ENCODE measurements around the gene TMEM115.

TMEM115 gene

DNA sequence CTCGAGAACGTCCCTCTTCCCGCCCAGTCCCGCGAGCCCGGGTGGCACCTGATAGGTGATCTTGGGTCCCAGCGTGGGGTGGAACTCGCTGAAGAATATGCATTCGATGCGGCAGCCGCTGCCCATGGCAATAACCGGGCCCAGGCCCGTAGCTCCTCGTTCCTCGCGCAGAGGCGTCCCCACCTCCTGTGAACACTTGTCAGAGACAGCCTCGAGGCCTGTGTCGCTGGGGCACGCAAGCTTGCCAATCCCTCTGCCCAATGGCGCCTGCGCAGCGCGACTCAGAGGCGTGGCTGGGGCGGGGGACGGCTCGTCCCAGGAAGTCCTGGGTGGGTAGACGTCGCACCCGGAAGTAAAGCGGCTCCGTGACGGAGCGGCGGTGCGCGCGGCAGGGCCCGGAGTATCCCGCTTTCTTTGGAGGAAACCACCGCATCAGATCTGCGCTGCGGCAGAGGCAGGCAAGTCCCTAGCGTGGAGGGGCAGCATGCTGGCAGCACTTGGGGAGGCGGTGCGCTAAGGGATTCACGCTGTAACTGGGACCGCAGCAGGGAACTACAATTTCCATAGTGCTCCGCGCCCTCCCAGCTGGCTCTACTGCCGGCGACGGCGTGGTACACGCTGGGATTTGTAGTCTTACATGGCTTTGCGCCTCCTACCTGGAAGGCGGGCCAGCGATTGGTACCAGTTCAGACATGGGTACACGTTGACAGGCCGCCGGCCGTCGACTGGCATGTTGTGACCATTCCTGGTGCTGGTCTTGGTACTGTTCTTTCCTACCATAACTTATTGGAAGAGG, 8.6 kb downstream of the TMEM115 start, which contains the start of the genes CYB561D2 and NPRL2:
Gene CYB561D2 (plus strand): TSS at position 336 of the 796 bp plus-strand sequence. CDS start 572 bp downstream, outside the sequence.
Gene NPRL2 (minus strand): TSS at position 249 of the 796 bp plus-strand sequence. CDS start 123 bp downstream, at position 126.
- Histone ChIP-seq H3K4me3 (ENCODE audit: low read depth in 1 of 2, low read length in 1 of 2) (peak within 1 kb of the TSS; percentile 84 to 85), H3K36me3 (peaks cover 51% of the 10 kb centered on the region), H3K27ac (peak within 1 kb of the TSS; percentile 94), H3K27me3 (no peaks in the 10 kb centered on the region), H3K9me3 (no peaks in the 10 kb centered on the region), H3K4me1 (ENCODE audit: control insufficient read depth in 1 of 2, insufficient read depth in 1 of 2, low read depth in 1 of 2, low read length in 1 of 2) (peaks cover 33 to 34% of the 10 kb centered on the region in 2 experiments)
- TF ChIP-seq, protein P1, sequence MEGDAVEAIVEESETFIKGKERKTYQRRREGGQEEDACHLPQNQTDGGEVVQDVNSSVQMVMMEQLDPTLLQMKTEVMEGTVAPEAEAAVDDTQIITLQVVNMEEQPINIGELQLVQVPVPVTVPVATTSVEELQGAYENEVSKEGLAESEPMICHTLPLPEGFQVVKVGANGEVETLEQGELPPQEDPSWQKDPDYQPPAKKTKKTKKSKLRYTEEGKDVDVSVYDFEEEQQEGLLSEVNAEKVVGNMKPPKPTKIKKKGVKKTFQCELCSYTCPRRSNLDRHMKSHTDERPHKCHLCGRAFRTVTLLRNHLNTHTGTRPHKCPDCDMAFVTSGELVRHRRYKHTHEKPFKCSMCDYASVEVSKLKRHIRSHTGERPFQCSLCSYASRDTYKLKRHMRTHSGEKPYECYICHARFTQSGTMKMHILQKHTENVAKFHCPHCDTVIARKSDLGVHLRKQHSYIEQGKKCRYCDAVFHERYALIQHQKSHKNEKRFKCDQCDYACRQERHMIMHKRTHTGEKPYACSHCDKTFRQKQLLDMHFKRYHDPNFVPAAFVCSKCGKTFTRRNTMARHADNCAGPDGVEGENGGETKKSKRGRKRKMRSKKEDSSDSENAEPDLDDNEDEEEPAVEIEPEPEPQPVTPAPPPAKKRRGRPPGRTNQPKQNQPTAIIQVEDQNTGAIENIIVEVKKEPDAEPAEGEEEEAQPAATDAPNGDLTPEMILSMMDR (IDR thresholded peaks at IDR 0.05), result peak; percentile 33

DNA sequence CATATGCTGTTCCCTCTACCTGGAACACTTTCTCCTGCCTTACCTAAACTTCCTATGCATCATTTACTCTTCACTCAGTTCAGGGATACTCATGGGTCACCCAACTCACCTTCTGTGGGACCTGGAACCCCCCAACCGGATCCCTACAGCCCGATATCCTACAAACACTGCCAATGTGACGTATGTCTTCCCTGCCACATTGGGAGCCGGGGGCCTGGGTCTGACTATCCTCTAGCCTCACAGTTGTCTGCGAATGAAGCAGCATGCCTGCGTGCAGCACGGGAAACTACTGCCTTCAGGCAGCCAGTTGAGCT, 9.2 kb downstream of the TMEM115 start:
- Histone ChIP-seq H3K9me3 (no peaks in the 10 kb centered on the region), H3K27ac (peak overlapping the region; percentile 94), H3K4me1 (ENCODE audit: control insufficient read depth in 1 of 2, insufficient read depth in 1 of 2, low read depth in 1 of 2, low read length in 1 of 2) (peaks cover 35 to 37% of the 10 kb centered on the region in 2 experiments), H3K36me3 (peaks cover 46% of the 10 kb centered on the region), H3K4me3 (ENCODE audit: low read depth in 1 of 2, low read length in 1 of 2) (peak overlapping the region; percentile 84 to 85), H3K27me3 (no peaks in the 10 kb centered on the region)
- TF ChIP-seq, protein P1 (IDR thresholded peaks at IDR 0.05), result no peak

DNA sequence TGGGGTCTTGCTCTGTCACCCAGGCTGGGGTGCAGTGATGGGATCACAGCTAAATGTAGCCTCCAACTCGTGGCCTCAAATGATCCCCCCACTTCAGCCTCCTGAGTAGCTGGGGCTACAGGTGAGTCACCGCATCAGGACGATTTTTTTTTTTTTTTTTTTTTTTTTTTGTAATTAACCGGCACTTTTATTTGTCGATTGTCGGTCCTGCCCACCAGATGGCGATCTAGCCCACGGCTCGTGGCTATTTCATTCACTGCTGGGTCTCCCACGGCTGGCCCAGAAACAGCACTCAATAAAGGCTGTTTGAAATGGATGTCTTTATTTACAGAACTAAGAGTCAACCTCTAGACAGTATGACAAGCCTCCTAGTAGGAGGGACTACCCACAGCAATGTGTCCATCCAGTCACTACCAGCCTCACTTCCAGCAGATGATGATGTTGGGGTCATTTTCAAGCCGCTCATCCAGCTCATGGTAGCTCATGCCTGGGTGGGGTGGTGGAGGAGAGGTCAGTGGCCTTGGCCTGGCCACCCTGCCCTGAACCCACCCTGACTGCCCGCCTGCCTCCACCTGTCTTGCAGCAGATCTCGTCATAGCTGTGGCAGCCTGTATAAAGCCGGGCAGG, 12.0 kb downstream of the TMEM115 start:
- H3K4me3 ChIP-seq (ENCODE audit: low read depth in 1 of 2, low read length in 1 of 2), result no peak overlapping the region
- H3K27ac ChIP-seq, result peak overlapping the region; percentile 45

DNA sequence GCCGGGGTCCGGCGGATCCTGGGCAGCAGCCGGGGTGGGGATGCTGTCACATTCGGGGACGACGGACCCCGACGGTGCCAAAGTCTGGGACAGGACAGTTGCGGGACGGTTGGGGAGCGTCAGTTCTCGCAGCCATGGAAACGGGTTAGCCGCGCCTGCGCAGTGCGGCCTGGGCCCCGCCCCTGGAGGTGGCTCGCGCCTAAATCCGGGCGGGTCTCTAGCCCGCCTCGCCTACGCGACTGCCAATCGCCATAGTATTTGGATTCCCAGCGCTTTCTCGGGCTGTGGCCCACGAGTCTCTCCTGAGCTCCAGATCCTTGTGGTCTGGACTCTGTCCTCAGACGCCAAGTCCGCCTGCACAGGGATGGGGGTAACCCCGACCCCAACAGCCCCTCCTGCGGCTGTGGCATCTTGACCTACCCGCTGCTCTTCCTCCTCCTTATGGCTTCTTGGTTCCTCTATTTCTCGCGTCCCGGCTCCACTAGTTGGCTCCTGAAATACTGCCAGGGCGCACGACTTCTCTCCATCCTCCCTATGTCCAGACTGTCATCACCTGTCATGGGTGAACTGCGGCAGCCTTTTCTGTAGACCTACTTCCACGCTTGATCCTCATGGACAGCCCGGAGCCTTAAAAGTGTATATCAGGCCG, 13.6 kb downstream of the TMEM115 start, which contains the start of gene ZMYND10:
Gene ZMYND10 (minus strand): TSS at position 147 of the 649 bp plus-strand sequence. CDS start 153 bp downstream, outside the sequence.
- no peaks in the 10 kb centered on the region for H3K27me3 ChIP-seq
- H3K4me1 ChIP-seq (ENCODE audit: control insufficient read depth in 1 of 2, insufficient read depth in 1 of 2, low read depth in 1 of 2, low read length in 1 of 2), result peaks cover 59 to 61% of the 10 kb centered on the region in 2 experiments
- peak within 1 kb of the TSS; percentile 58 for H3K27ac ChIP-seq
- H3K9me3 ChIP-seq, result no peaks in the 10 kb centered on the region
- peak within 1 kb of the TSS; percentile 53 to 67 for H3K4me3 ChIP-seq (ENCODE audit: low read depth in 1 of 2, low read length in 1 of 2)
- TF ChIP-seq, protein P1 (IDR thresholded peaks at IDR 0.05), result no peak
- H3K36me3 ChIP-seq, result peaks cover 14% of the 10 kb centered on the region

More for the DNA sequence above, 12.0 kb downstream of the TMEM115 start:
- H3K9me3 ChIP-seq, result no peaks in the 10 kb centered on the region
- H3K27me3 ChIP-seq, result no peaks in the 10 kb centered on the region
- H3K36me3 ChIP-seq, result peaks cover 21% of the 10 kb centered on the region
- peaks cover 53 to 54% of the 10 kb centered on the region in 2 experiments for H3K4me1 ChIP-seq (ENCODE audit: control insufficient read depth in 1 of 2, insufficient read depth in 1 of 2, low read depth in 1 of 2, low read length in 1 of 2)
- TF ChIP-seq, protein P1 (IDR thresholded peaks at IDR 0.05), result peak; percentile 22

DNA sequence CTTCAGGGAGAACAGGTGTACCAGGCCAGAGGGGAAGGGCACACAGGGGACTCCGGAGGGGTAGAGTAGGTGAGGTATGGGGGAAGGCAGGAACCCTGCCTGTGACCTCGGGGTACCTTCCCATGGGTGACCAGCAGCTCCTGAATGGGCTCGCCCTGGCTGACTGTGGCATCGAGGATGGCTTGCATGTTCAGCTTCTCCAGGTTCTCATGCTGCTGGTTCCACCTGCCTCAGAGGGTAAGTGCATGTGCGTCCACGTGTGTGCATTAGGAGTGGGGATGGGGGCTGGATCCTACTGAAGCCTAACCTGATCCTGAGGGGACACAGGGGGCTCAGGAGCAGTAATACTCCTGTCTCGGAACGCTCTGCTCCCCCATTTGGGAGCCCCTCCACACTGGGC, 14.3 kb downstream of the TMEM115 start:
- no peaks in the 10 kb centered on the region for H3K27me3 ChIP-seq
- TF ChIP-seq, protein P1 (IDR thresholded peaks at IDR 0.05), result no peak
- no peak overlapping the region for H3K27ac ChIP-seq
- H3K4me3 ChIP-seq (ENCODE audit: low read depth in 1 of 2, low read length in 1 of 2), result peak overlapping the region; percentile 53 to 67
- H3K9me3 ChIP-seq, result no peaks in the 10 kb centered on the region
- H3K4me1 ChIP-seq (ENCODE audit: control insufficient read depth in 1 of 2, insufficient read depth in 1 of 2, low read depth in 1 of 2, low read length in 1 of 2), result peaks cover 60 to 63% of the 10 kb centered on the region in 2 experiments
- H3K36me3 ChIP-seq, result peaks cover 14% of the 10 kb centered on the region

Measured in neutrophil (primary cell).